Activated CD4-positive, alpha-beta T cell treated with anti-CD3 and anti-CD28 coated beads, Interleukin-10, Interleukin-2, amounts not matched to agents 100 ng/mL and 50 ng/mL, durations not matched to agents 16 hours and 8 hours (primary cell): ENCODE results near the gene APOF.
A peak's percentile ranks its signal among the peaks of the same experiment; 100 is the strongest.
"Not testable (repeated sequence)": the region's sequence is repeated elsewhere in the genome, so short reads cannot be mapped to it uniquely, and the experiment has no call there.

Experiments used
- DNase-seq: peaks from one replicate; pipeline ENCODE4 v3.0.0-alpha.2; 2020

APOF gene

GRCh38 chr12:56330936-56331490 lies 31.6 kb downstream of the APOF start:
- DNase-seq = no peak

GRCh38 chr12:56326533-56326932 lies 36.1 kb downstream of the APOF start:
- DNase-seq = no peak

- DNase-seq = no peak
Observed at GRCh38 chr12:56326126-56326525, 36.5 kb downstream of the APOF start.

- no peak for DNase-seq
Observed at GRCh38 chr12:56324206-56324605, 38.5 kb downstream of the APOF start.

- DNase-seq = not testable (repeated sequence)
Observed at GRCh38 chr12:56321610-56322009, 41.0 kb downstream of the APOF start.

GRCh38 chr12:56321027-56321426 lies 41.6 kb downstream of the APOF start:
- peak; percentile 20 for DNase-seq

GRCh38 chr12:56317675-56318074 lies 45.0 kb downstream of the APOF start:
- DNase-seq = no peak

GRCh38 chr12:56315622-56316473 lies 46.8 kb downstream of the APOF start, which contains the start of gene CNPY2:
TSS of gene CNPY2 (minus strand) at chr12:56315988. CDS start at chr12:56315217, 771 bp downstream.
- peak; percentile 98 for DNase-seq

- DNase-seq = no peak
Observed at GRCh38 chr12:56315249-56315621, 47.4 kb downstream of the APOF start.

- DNase-seq = no peak
Observed at GRCh38 chr12:56311003-56311402, 51.7 kb downstream of the APOF start.
